ENCODE results near the gene CCSER1.

GRCh38 chr4:91092398-91092980, 965.3 kb downstream of the CCSER1 start:
- TF ChIP-seq CHD1 (IDR thresholded peaks at IDR 0.05; ENCODE audit: low read depth, low read length) (no peak), CTCF (IDR thresholded peaks at IDR 0.05; ENCODE audit: control extremely low read depth in 1 of 3, insufficient read depth in 1 of 3, low read depth in 1 of 3, low read length in 3 of 3) (no peak), TCF12 (IDR thresholded peaks at IDR 0.05; ENCODE audit: low read depth, low read length) (no peak), EZH2 (IDR thresholded peaks at IDR 0.05; ENCODE audit: low read depth, low read length, severe bottlenecking) (no peak), POLR2AphosphoS5 (IDR thresholded peaks at IDR 0.05; ENCODE audit: low read depth, low read length) (no peak), CREB1 (IDR thresholded peaks at IDR 0.05) (no peak), TAF1 (IDR thresholded peaks at IDR 0.05; ENCODE audit: low read depth, low read length) (no peak)
